Fibroblast of lung (primary cell): ENCODE data around the gene CHML. TPM values are rescaled to one million over a fixed set of nuclear protein-coding genes. Genes with fewer than 3 reads are reported as not detected.
A peak's percentile ranks its signal among the peaks of the same experiment; 100 is the strongest.

Experiments used
- DNase-seq, 2 donors: peaks; one replicate each; pipeline versions ENCODE4 v3.0.0 to v3.0.0-alpha.2; 2010; ENCODE audit warnings: low read depth in 2 of 2
- H2AFZ ChIP-seq: 2 replicates; pipeline ENCODE4 v1.5.1; 2012; ENCODE audit warnings: low read length, control low read depth, inconsistent platforms
- H3K27ac ChIP-seq: 2 replicates; pipeline ENCODE4 v1.5.1; 2011; ENCODE audit warnings: low read length, control low read depth; ENCODE audit not compliant: insufficient read depth
- H3K27me3 ChIP-seq: 2 replicates; pipeline ENCODE4 v1.5.1; 2011; ENCODE audit warnings: mild to moderate bottlenecking, low read length; ENCODE audit not compliant: control insufficient read depth, insufficient read depth
- H3K36me3 ChIP-seq: 2 replicates; pipeline ENCODE4 v1.5.1; 2011; ENCODE audit warnings: low read length; ENCODE audit not compliant: control insufficient read depth, insufficient read depth
- H3K4me1 ChIP-seq: 2 replicates; pipeline ENCODE4 v1.5.1; 2011; ENCODE audit warnings: low read length; ENCODE audit not compliant: control insufficient read depth, insufficient read depth; ENCODE audit errors: extremely low read depth
- H3K4me2 ChIP-seq: 2 replicates; pipeline ENCODE4 v1.5.1; 2011; ENCODE audit warnings: low read length, control low read depth; ENCODE audit not compliant: insufficient read depth; ENCODE audit errors: extremely low read depth
- H3K4me3 ChIP-seq, 4 experiments: fragments of 200-600 bp in 1 of 4; sonication (generic) in 1 of 4; replicated peaks in 1 of 4; 2 replicates each; pipeline ENCODE4 v1.5.1; 2011 to 2016; ENCODE audit warnings: low read length in 4 of 4, low read depth in 3 of 4, mild to moderate bottlenecking in 3 of 4, control low read depth in 2 of 4, inconsistent platforms in 1 of 4, mixed read lengths in 1 of 4; ENCODE audit not compliant: insufficient read depth in 1 of 4; ENCODE audit errors: control extremely low read depth in 1 of 4
- H3K79me2 ChIP-seq: 2 replicates; pipeline ENCODE4 v1.5.1; 2012; ENCODE audit warnings: mild to moderate bottlenecking, low read length, inconsistent platforms; ENCODE audit not compliant: control insufficient read depth, insufficient read depth
- H3K9ac ChIP-seq: 2 replicates; pipeline ENCODE4 v1.5.1; 2011; ENCODE audit warnings: mild to moderate bottlenecking, low read length, control low read depth; ENCODE audit not compliant: insufficient read depth
- H3K9me3 ChIP-seq: 2 replicates; pipeline ENCODE4 v1.5.1; 2012; ENCODE audit warnings: low read depth, low read length; ENCODE audit not compliant: control insufficient read depth, insufficient read depth
- H4K20me1 ChIP-seq: 2 replicates; pipeline ENCODE4 v1.5.1; 2011; ENCODE audit warnings: low read length; ENCODE audit not compliant: control insufficient read depth, insufficient read depth; ENCODE audit errors: extremely low read depth
- CTCF ChIP-seq, 2 donors: IDR thresholded peaks in 1 of 2; conservative IDR thresholded peaks in 1 of 2; 1 replicate in 1 of 2; 2 replicates in 1 of 2; pipeline ENCODE4 v1.5.1; 2011 to 2012; ENCODE audit warnings: low read length in 2 of 2, control low read depth in 1 of 2, inconsistent platforms in 1 of 2, low read depth in 1 of 2, mild to moderate bottlenecking in 1 of 2
- EZH2 ChIP-seq: IDR thresholded peaks from 2 replicates; pipeline ENCODE4 v1.5.1; 2012; ENCODE audit warnings: low read length, control low read depth, mild to moderate bottlenecking; ENCODE audit errors: missing control alignments
- polyA plus RNA-seq, 2 donors: library from polyadenylated mRNA; depleted of rRNA in 1 of 2; stranded (reverse) in 1 of 2; unstranded in 1 of 2; fragments of >200 nt; gene quantifications; 2 replicates each; pipeline ENCODE4 v1.2.1, GENCODE V29; 2011 to 2012; ENCODE audit warnings: missing spikeins in 1 of 2
- total RNA-seq: library from RNA; depleted of rRNA; stranded (reverse); fragments of >200 nt; gene quantifications from 2 replicates; pipeline ENCODE4 v1.2.1, GENCODE V29; 2014

Gene CHML
- total and polyA plus RNA-seq, 2 donors (not counting 1 experiment from before 2014, with no cell fraction given) = 11.4 to 16.1 TPM

DNA sequence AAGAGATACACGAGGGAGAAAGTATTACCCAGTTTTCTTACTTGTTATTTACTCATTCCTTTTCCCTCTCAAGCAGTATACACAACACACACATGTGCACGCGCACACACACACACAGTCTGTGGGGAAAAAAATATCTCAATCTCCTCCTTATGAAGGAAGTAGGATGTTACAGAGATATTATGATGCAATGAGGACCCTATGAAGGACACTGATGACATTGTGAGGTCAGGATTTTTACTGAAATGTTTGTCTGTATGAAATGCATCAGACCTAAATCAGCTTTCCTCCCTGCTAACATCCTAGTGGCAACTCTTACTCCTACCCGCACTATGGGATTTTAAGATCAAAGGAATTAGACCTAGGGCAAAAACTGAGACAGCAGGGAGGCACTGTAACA is 11.8 kb upstream of the CHML start, which contains the start of gene WDR64:
Gene WDR64 (plus strand): TSS at position 270 of the 400 bp plus-strand sequence. CDS start 204 bp downstream, outside the sequence.
- Histone ChIP-seq H3K9ac (no peak within 1 kb of the TSS), H2AFZ (no peak within 1 kb of the TSS), H4K20me1 (no peaks in the 10 kb centered on the region), H3K9me3 (no peaks in the 10 kb centered on the region), H3K36me3 (no peaks in the 10 kb centered on the region), H3K27ac (no peak within 1 kb of the TSS), H3K4me3 (no peak within 1 kb of the TSS), H3K4me1 (no peaks in the 10 kb centered on the region), H3K4me2 (no peak within 1 kb of the TSS), H3K27me3 (no peaks in the 10 kb centered on the region), H3K79me2 (no peaks in the 10 kb centered on the region)
- TF ChIP-seq EZH2 (no peak), CTCF (conservative IDR thresholded peaks at IDR 0.05 in 1 of 2, IDR thresholded peaks at IDR 0.05 in 1 of 2; ENCODE audit: low read depth in 1 of 2, low read length in 2 of 2) (no peak)
- DNase-seq = no peak

GRCh38 chr1:241648159-241648558 is 8.0 kb upstream of the CHML start:
- TF ChIP-seq EZH2 (no peak), CTCF (conservative IDR thresholded peaks at IDR 0.05 in 1 of 2, IDR thresholded peaks at IDR 0.05 in 1 of 2; ENCODE audit: low read depth in 1 of 2, low read length in 2 of 2) (no peak)
- Histone ChIP-seq H4K20me1 (no peaks in the 10 kb centered on the region), H3K79me2 (no peaks in the 10 kb centered on the region), H2AFZ (no peak overlapping the region), H3K9ac (no peak overlapping the region), H3K9me3 (no peaks in the 10 kb centered on the region), H3K27me3 (no peaks in the 10 kb centered on the region), H3K4me2 (no peak overlapping the region), H3K4me3 (no peak overlapping the region), H3K4me1 (no peaks in the 10 kb centered on the region), H3K36me3 (no peaks in the 10 kb centered on the region), H3K27ac (no peak overlapping the region)
- DNase-seq = no peak

DNA sequence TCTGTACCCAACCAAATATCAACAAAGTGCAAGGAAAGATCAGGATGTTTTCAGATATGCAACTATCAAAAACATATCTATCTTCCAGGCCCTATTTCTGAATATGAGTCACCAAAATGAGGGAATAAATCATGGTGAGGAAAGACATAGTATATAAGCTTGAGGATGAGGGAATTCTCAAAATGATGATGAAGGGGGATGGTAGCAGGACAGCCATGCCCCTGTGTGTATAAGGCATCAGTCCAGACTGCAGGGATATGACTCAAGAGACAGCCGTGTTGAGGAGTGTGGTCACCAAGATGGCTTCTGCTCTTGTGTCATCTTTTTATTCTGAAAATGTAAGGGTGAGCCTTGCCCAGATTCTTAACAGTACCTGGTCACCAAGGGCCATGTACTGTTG is 7.5 kb upstream of the CHML start:
- H3K79me2 ChIP-seq = no peaks in the 10 kb centered on the region
- no peak overlapping the region for H3K4me3 ChIP-seq
- H3K27ac ChIP-seq = no peak overlapping the region
- no peaks in the 10 kb centered on the region for H4K20me1 ChIP-seq
- H2AFZ ChIP-seq = no peak overlapping the region
- no peaks in the 10 kb centered on the region for H3K4me1 ChIP-seq
- H3K9ac ChIP-seq = no peak overlapping the region
- no peaks in the 10 kb centered on the region for H3K27me3 ChIP-seq
- DNase-seq = peak in 1 of 2 donors; percentile 70
- no peaks in the 10 kb centered on the region for H3K9me3 ChIP-seq
- TF ChIP-seq CTCF (conservative IDR thresholded peaks at IDR 0.05 in 1 of 2, IDR thresholded peaks at IDR 0.05 in 1 of 2; ENCODE audit: low read depth in 1 of 2, low read length in 2 of 2) = no peak
- H3K36me3 ChIP-seq = no peaks in the 10 kb centered on the region
- H3K4me2 ChIP-seq = no peak overlapping the region
